Esophagus muscularis mucosa (tissue), 3 donors: ENCODE data around the gene NFATC4.

Experiments used
- POLR2A ChIP-seq: fragments of 450-650 bp; IDR thresholded peaks from one replicate; pipeline ENCODE4 v1.6.1; 2017; ENCODE audit warnings: antibody characterized with exemption, moderate library complexity, mild to moderate bottlenecking, low read depth
- TF ChIP-seq, protein P1 (sequence below), 3 experiments: fragments of 200-600 bp in 2 of 3; fragments of 450-650 bp in 1 of 3; sonication (generic) in 2 of 3; IDR thresholded peaks; one replicate each; pipeline ENCODE4 v1.5.1; 2017 to 2019; ENCODE audit warnings: antibody characterized with exemption in 3 of 3, mild to moderate bottlenecking in 2 of 3, moderate library complexity in 1 of 3

DNA sequence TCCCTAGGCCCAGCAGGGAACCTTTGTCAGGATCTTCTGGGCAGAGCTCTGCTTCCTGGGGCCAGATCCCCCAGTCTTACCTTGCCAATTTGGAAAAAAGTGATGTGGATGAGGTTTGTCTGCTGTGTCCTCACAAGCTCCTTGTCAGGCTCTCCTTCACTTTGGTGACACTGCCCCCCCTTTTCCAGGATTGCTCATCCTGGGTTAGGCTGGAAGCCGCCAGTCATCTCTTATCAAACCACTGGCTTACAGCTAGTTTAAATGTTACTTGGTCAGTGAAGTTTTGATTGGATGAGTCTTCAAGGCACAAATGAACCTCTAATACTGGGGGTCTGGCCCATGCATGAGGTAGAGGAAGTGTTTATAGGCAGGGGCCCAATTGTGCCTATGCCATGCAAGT, 46.1 kb downstream of the NFATC4 start:
- TF ChIP-seq, protein P1, sequence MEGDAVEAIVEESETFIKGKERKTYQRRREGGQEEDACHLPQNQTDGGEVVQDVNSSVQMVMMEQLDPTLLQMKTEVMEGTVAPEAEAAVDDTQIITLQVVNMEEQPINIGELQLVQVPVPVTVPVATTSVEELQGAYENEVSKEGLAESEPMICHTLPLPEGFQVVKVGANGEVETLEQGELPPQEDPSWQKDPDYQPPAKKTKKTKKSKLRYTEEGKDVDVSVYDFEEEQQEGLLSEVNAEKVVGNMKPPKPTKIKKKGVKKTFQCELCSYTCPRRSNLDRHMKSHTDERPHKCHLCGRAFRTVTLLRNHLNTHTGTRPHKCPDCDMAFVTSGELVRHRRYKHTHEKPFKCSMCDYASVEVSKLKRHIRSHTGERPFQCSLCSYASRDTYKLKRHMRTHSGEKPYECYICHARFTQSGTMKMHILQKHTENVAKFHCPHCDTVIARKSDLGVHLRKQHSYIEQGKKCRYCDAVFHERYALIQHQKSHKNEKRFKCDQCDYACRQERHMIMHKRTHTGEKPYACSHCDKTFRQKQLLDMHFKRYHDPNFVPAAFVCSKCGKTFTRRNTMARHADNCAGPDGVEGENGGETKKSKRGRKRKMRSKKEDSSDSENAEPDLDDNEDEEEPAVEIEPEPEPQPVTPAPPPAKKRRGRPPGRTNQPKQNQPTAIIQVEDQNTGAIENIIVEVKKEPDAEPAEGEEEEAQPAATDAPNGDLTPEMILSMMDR (IDR thresholded peaks at IDR 0.05), result no peak
- TF ChIP-seq POLR2A, result no peak
